ENCODE results near the gene THADA.
A peak's percentile ranks its signal among the peaks of the same experiment; 100 is the strongest.
"Not testable (repeated sequence)": the region's sequence is repeated elsewhere in the genome, so short reads cannot be mapped to it uniquely, and the experiment has no call there.

The THADA gene

GRCh38 chr2:43616967-43617680 lies 21.3 kb upstream of the THADA start:
- no peak for DNase-seq (ENCODE audit: low read depth)
- no peak overlapping the region for H3K9ac ChIP-seq (ENCODE audit: low read length)
- no peaks in the 10 kb centered on the region for H3K36me3 ChIP-seq (ENCODE audit: control insufficient read depth, insufficient read depth, low read length, severe bottlenecking)

GRCh38 chr2:43612944-43613343 lies 17.1 kb upstream of the THADA start:
- no peak overlapping the region for H3K4me3 ChIP-seq (ENCODE audit: low read length)
- H3K36me3 ChIP-seq (ENCODE audit: control insufficient read depth, insufficient read depth, low read length, severe bottlenecking) = no peaks in the 10 kb centered on the region
- no peak for DNase-seq (ENCODE audit: low read depth)
- peaks cover 4% of the 10 kb centered on the region for H3K4me1 ChIP-seq (ENCODE audit: control insufficient read depth, insufficient read depth, low read length)
- no peaks in the 10 kb centered on the region for H3K9me3 ChIP-seq (ENCODE audit: control insufficient read depth, low read length)
- H3K9ac ChIP-seq (ENCODE audit: low read length) = no peak overlapping the region
- no peaks in the 10 kb centered on the region for H3K27me3 ChIP-seq (replicated peaks; ENCODE audit: control insufficient read depth, insufficient read depth, low read length)

More at GRCh38 chr2:43616967-43617680, 21.3 kb upstream of the THADA start:
- H3K27me3 ChIP-seq (replicated peaks; ENCODE audit: control insufficient read depth, insufficient read depth, low read length) = no peaks in the 10 kb centered on the region
- H3K9me3 ChIP-seq (ENCODE audit: control insufficient read depth, low read length) = no peaks in the 10 kb centered on the region
- no peak overlapping the region for H3K4me3 ChIP-seq (ENCODE audit: low read length)
- H3K4me1 ChIP-seq (ENCODE audit: control insufficient read depth, insufficient read depth, low read length) = peaks cover 4% of the 10 kb centered on the region

GRCh38 chr2:43611987-43612894 lies 16.4 kb upstream of the THADA start:
- H3K4me3 ChIP-seq (ENCODE audit: low read length) = no peak overlapping the region
- no peaks in the 10 kb centered on the region for H3K36me3 ChIP-seq (ENCODE audit: control insufficient read depth, insufficient read depth, low read length, severe bottlenecking)
- H3K9ac ChIP-seq (ENCODE audit: low read length) = no peak overlapping the region
- H3K4me1 ChIP-seq (ENCODE audit: control insufficient read depth, insufficient read depth, low read length) = peaks cover 4% of the 10 kb centered on the region
- H3K9me3 ChIP-seq (ENCODE audit: control insufficient read depth, low read length) = no peaks in the 10 kb centered on the region
- H3K27me3 ChIP-seq (replicated peaks; ENCODE audit: control insufficient read depth, insufficient read depth, low read length) = no peaks in the 10 kb centered on the region
- DNase-seq (ENCODE audit: low read depth) = peak; percentile 93

DNA sequence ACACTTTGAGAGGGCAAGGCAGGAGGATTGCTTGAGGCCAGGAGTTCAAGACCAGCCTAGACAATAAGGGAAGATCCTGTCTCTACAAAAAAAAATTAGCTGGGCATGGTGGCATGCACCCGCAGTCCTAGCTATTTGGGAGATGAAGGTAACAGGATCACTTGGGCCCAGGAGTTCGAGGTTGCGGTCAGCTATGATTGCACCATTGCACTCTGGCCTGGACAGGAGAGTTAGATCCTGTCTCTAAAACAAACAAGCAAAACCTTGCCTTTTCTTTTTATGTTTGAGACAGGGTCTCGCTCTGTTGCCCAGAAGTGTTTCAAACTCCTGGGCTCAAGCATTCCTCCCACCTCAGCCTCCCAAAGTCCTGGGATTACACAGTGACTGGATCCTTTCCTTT lies 14.5 kb upstream of the THADA start:
- no peak for DNase-seq (ENCODE audit: low read depth)
- Histone ChIP-seq H3K9me3 (ENCODE audit: control insufficient read depth, low read length) (no peaks in the 10 kb centered on the region), H3K27me3 (replicated peaks; ENCODE audit: control insufficient read depth, insufficient read depth, low read length) (no peaks in the 10 kb centered on the region), H3K9ac (ENCODE audit: low read length) (no peak overlapping the region), H3K4me1 (ENCODE audit: control insufficient read depth, insufficient read depth, low read length) (peaks cover 4% of the 10 kb centered on the region), H3K36me3 (ENCODE audit: control insufficient read depth, insufficient read depth, low read length, severe bottlenecking) (no peaks in the 10 kb centered on the region), H3K4me3 (ENCODE audit: low read length) (no peak overlapping the region)

DNA sequence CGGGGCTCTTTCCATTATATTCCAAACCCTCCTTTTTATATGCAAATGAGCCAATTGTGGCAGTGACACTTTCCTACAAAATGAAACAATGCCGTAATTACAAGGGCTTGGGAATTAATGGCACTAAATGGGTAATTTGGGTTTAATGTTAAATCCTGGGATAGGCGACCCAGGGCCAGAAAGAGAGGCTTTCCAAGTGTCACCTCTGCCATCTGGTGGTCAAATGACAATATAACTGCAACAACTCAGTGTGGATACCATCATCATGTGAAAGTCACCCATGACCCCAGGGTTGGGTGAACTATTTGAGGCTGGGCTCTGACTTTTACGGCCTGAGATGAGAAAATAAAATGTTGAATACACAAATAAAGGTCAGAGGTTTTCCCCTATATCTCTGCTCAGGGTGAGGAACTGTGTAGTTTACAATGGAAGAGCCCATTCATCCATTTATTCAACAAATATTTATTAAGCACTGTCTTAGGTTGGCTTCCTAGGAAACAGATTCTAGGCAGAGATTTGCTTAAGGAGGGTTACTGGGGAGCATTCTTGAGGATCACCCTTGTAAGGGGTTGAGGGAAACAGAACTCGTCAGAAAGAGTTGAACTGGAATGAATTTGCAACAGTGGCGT lies 13.6 kb upstream of the THADA start:
- no peaks in the 10 kb centered on the region for H3K36me3 ChIP-seq (ENCODE audit: control insufficient read depth, insufficient read depth, low read length, severe bottlenecking)
- no peaks in the 10 kb centered on the region for H3K9me3 ChIP-seq (ENCODE audit: control insufficient read depth, low read length)
- peaks cover 4% of the 10 kb centered on the region for H3K4me1 ChIP-seq (ENCODE audit: control insufficient read depth, insufficient read depth, low read length)
- DNase-seq (ENCODE audit: low read depth) = peak; percentile 82
- H3K4me3 ChIP-seq (ENCODE audit: low read length) = no peak overlapping the region
- H3K27me3 ChIP-seq (replicated peaks; ENCODE audit: control insufficient read depth, insufficient read depth, low read length) = no peaks in the 10 kb centered on the region
- H3K9ac ChIP-seq (ENCODE audit: low read length) = no peak overlapping the region

DNA sequence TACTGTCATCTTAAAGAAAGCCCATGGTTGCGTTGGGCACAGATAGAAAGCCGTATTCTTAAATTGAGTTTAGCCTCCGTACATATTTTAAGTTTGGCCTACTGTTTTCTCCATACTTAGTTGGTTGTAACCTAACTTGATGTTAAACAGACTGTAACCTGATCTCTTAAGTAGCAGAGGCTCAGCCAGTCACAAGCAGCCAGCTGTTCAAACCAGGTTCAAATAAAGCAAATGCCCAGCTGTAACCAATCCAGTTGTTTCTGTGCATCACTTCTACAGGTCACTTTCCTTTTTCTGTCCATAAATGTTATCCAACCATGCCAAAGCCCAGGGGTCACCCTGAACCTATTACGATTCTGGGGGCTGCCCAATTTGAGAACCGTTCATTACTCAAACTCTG lies 10.0 kb upstream of the THADA start:
- Histone ChIP-seq H3K36me3 (ENCODE audit: control insufficient read depth, insufficient read depth, low read length, severe bottlenecking) (no peaks in the 10 kb centered on the region), H3K9ac (ENCODE audit: low read length) (no peak overlapping the region), H3K9me3 (ENCODE audit: control insufficient read depth, low read length) (no peaks in the 10 kb centered on the region), H3K27me3 (replicated peaks; ENCODE audit: control insufficient read depth, insufficient read depth, low read length) (no peaks in the 10 kb centered on the region), H3K4me3 (ENCODE audit: low read length) (no peak overlapping the region), H3K4me1 (ENCODE audit: control insufficient read depth, insufficient read depth, low read length) (no peaks in the 10 kb centered on the region)
- DNase-seq (ENCODE audit: low read depth) = no peak

- H3K4me1 ChIP-seq (ENCODE audit: control insufficient read depth, insufficient read depth, low read length) = no peaks in the 10 kb centered on the region
- no peak overlapping the region for H3K4me3 ChIP-seq (ENCODE audit: low read length)
- H3K36me3 ChIP-seq (ENCODE audit: control insufficient read depth, insufficient read depth, low read length, severe bottlenecking) = no peaks in the 10 kb centered on the region
- no peaks in the 10 kb centered on the region for H3K27me3 ChIP-seq (replicated peaks; ENCODE audit: control insufficient read depth, insufficient read depth, low read length)
- no peaks in the 10 kb centered on the region for H3K9me3 ChIP-seq (ENCODE audit: control insufficient read depth, low read length)
- no peak overlapping the region for H3K9ac ChIP-seq (ENCODE audit: low read length)
- peak; percentile 82 for DNase-seq (ENCODE audit: low read depth)
Observed at GRCh38 chr2:43605079-43605655, 9.3 kb upstream of the THADA start.

- Histone ChIP-seq H3K9me3 (ENCODE audit: control insufficient read depth, low read length) (no peaks in the 10 kb centered on the region), H3K9ac (ENCODE audit: low read length) (no peak overlapping the region), H3K27me3 (replicated peaks; ENCODE audit: control insufficient read depth, insufficient read depth, low read length) (no peaks in the 10 kb centered on the region), H3K4me1 (ENCODE audit: control insufficient read depth, insufficient read depth, low read length) (no peaks in the 10 kb centered on the region), H3K4me3 (ENCODE audit: low read length) (no peak overlapping the region), H3K36me3 (ENCODE audit: control insufficient read depth, insufficient read depth, low read length, severe bottlenecking) (no peaks in the 10 kb centered on the region)
- DNase-seq (ENCODE audit: low read depth) = no peak
Observed at GRCh38 chr2:43604674-43605073, 8.8 kb upstream of the THADA start.

GRCh38 chr2:43600596-43600995 lies 4.8 kb upstream of the THADA start:
- H3K4me1 ChIP-seq (ENCODE audit: control insufficient read depth, insufficient read depth, low read length); H3K9ac ChIP-seq (ENCODE audit: low read length); H3K9me3 ChIP-seq (ENCODE audit: control insufficient read depth, low read length); H3K4me3 ChIP-seq (ENCODE audit: low read length); H3K36me3 ChIP-seq (ENCODE audit: control insufficient read depth, insufficient read depth, low read length, severe bottlenecking); H3K27me3 ChIP-seq (replicated peaks; ENCODE audit: control insufficient read depth, insufficient read depth, low read length); DNase-seq (ENCODE audit: low read depth): not testable (repeated sequence)

DNA sequence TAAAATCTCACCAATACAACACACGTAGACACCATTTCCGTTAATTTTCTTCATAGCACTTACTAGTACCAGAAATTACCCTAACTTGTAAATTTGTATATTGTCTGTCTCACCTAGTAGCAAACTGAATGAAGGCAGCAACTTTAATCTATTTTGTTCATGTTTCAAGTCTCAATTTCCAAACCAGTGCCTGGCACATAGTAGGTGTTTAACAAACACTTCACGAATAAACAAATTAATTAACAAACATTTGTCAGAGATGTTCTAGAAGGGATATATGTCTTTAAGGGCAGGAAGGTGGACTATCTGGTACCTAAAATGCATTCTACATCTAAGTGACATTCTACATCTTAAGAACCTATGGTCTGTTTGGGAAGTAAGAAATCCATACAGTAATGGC lies 963 bp downstream of the THADA start:
- no peaks in the 10 kb centered on the region for H3K9me3 ChIP-seq (ENCODE audit: control insufficient read depth, low read length)
- peak overlapping the region; percentile 99 for H3K4me3 ChIP-seq (ENCODE audit: low read length)
- no peaks in the 10 kb centered on the region for H3K27me3 ChIP-seq (replicated peaks; ENCODE audit: control insufficient read depth, insufficient read depth, low read length)
- peaks cover 18% of the 10 kb centered on the region for H3K36me3 ChIP-seq (ENCODE audit: control insufficient read depth, insufficient read depth, low read length, severe bottlenecking)
- DNase-seq (ENCODE audit: low read depth) = no peak
- H3K9ac ChIP-seq (ENCODE audit: low read length) = peak overlapping the region; percentile 94
- H3K4me1 ChIP-seq (ENCODE audit: control insufficient read depth, insufficient read depth, low read length) = peaks cover 28% of the 10 kb centered on the region

GRCh38 chr2:43593254-43593653 lies 2.6 kb downstream of the THADA start:
- Histone ChIP-seq H3K27me3 (replicated peaks; ENCODE audit: control insufficient read depth, insufficient read depth, low read length) (no peaks in the 10 kb centered on the region), H3K36me3 (ENCODE audit: control insufficient read depth, insufficient read depth, low read length, severe bottlenecking) (peaks cover 32% of the 10 kb centered on the region), H3K9me3 (ENCODE audit: control insufficient read depth, low read length) (no peaks in the 10 kb centered on the region)

More at GRCh38 chr2:43593254-43593653, 2.6 kb downstream of the THADA start:
- peaks cover 28% of the 10 kb centered on the region for H3K4me1 ChIP-seq (ENCODE audit: control insufficient read depth, insufficient read depth, low read length)
- peak overlapping the region; percentile 29 for H3K9ac ChIP-seq (ENCODE audit: low read length)
- no peak for DNase-seq (ENCODE audit: low read depth)
- peak overlapping the region; percentile 15 for H3K4me3 ChIP-seq (ENCODE audit: low read length)
